ENCODE results near the gene AEBP1.
"Not testable (repeated sequence)": the region's sequence is repeated elsewhere in the genome, so short reads cannot be mapped to it uniquely, and the experiment has no call there.

The AEBP1 gene

GRCh38 chr7:44121761-44122420 is 17.7 kb downstream of the AEBP1 start:
- DNase-seq = no peak

- no peak for DNase-seq
These were observed 18.4 kb downstream of the AEBP1 start for GRCh38 chr7:44122529-44122928.

- peak; percentile 97 for DNase-seq
These were observed 19.3 kb downstream of the AEBP1 start, which contains the start of gene POLD2 for GRCh38 chr7:44123190-44124003. TSS of gene POLD2 (minus strand) at chr7:44123548. CDS start at chr7:44122053, 1,495 bp downstream.

- no peak for DNase-seq
These were observed 20.7 kb downstream of the AEBP1 start for GRCh38 chr7:44124822-44125202.

GRCh38 chr7:44126574-44126973 is 22.4 kb downstream of the AEBP1 start:
- not testable (repeated sequence) for DNase-seq

- DNase-seq = no peak
These were observed 23.0 kb downstream of the AEBP1 start for GRCh38 chr7:44127161-44127560.

GRCh38 chr7:44128721-44129582 is 24.8 kb downstream of the AEBP1 start:
- DNase-seq = no peak

GRCh38 chr7:44131173-44132029 is 27.3 kb downstream of the AEBP1 start:
- DNase-seq = no peak

GRCh38 chr7:44132039-44132438 is 27.9 kb downstream of the AEBP1 start:
- no peak for DNase-seq

GRCh38 chr7:44133295-44133694 is 29.1 kb downstream of the AEBP1 start:
- no peak for DNase-seq

GRCh38 chr7:44134943-44135628 is 30.9 kb downstream of the AEBP1 start:
- no peak for DNase-seq

GRCh38 chr7:44136731-44137130 is 32.6 kb downstream of the AEBP1 start:
- no peak for DNase-seq

GRCh38 chr7:44138698-44139097 is 34.6 kb downstream of the AEBP1 start:
- no peak for DNase-seq

GRCh38 chr7:44139311-44140010 is 35.3 kb downstream of the AEBP1 start:
- DNase-seq = no peak

- no peak for DNase-seq
These were observed 36.2 kb downstream of the AEBP1 start for GRCh38 chr7:44140341-44140740.

- no peak for DNase-seq
These were observed 37.2 kb downstream of the AEBP1 start, which contains the start of gene MYL7 for GRCh38 chr7:44141221-44141850. TSS of gene MYL7 (minus strand) at chr7:44141332. CDS start at chr7:44141305, 27 bp downstream.

GRCh38 chr7:44142028-44142427 is 37.9 kb downstream of the AEBP1 start:
- no peak for DNase-seq

GRCh38 chr7:44143646-44144250 is 39.6 kb downstream of the AEBP1 start:
- DNase-seq = no peak

- DNase-seq = no peak
These were observed 40.4 kb downstream of the AEBP1 start for GRCh38 chr7:44144426-44144967.
